IPS-20b (cell line): ENCODE data around the gene NBAS.
"Not testable (repeated sequence)": the region's sequence is repeated elsewhere in the genome, so short reads cannot be mapped to it uniquely, and the experiment has no call there.

Experiments
- H3K27ac ChIP-seq: one replicate; pipeline ENCODE4 v1.5.1; 2013; ENCODE audit warnings: low read length
- H3K27me3 ChIP-seq: 2 replicates; pipeline ENCODE4 v1.6.1; 2013; ENCODE audit warnings: mild to moderate bottlenecking, low read length, inconsistent platforms; ENCODE audit not compliant: insufficient read depth
- H3K36me3 ChIP-seq: 2 replicates; pipeline ENCODE4 v1.6.1; 2013; ENCODE audit warnings: low read depth, mild to moderate bottlenecking, inconsistent platforms, low read length, moderate library complexity; ENCODE audit not compliant: insufficient read depth
- H3K4me1 ChIP-seq: 2 replicates; pipeline ENCODE4 v1.6.1; 2013; ENCODE audit warnings: mild to moderate bottlenecking, control low read depth, inconsistent platforms, low read length, moderate library complexity; ENCODE audit not compliant: insufficient read depth
- H3K4me3 ChIP-seq: 2 replicates; pipeline ENCODE4 v1.5.1; 2013; ENCODE audit warnings: mild to moderate bottlenecking, low read length, inconsistent platforms
- H3K9ac ChIP-seq: 2 replicates; pipeline ENCODE4 v1.6.1; 2013; ENCODE audit warnings: low read depth, mild to moderate bottlenecking, inconsistent platforms, low read length, moderate library complexity
- H3K9me3 ChIP-seq: 2 replicates; pipeline ENCODE4 v1.6.1; 2013; ENCODE audit warnings: mild to moderate bottlenecking, low read depth, low read length, inconsistent platforms; ENCODE audit not compliant: insufficient read depth

Gene NBAS

GRCh38 chr2:15533860-15534480, 27.2 kb downstream of the NBAS start:
- no peak overlapping the region for H3K4me3 ChIP-seq
- H3K36me3 ChIP-seq: peaks cover 24% of the 10 kb centered on the region; the same call in 1 of the 2 replicates
- H3K9ac ChIP-seq: no peak overlapping the region
- no peaks in the 10 kb centered on the region for H3K4me1 ChIP-seq
- no peaks in the 10 kb centered on the region for H3K9me3 ChIP-seq
- no peaks in the 10 kb centered on the region for H3K27me3 ChIP-seq
- no peak overlapping the region for H3K27ac ChIP-seq

- Histone ChIP-seq H3K4me3 (no peak overlapping the region), H3K27ac (no peak overlapping the region), H3K4me1 (no peaks in the 10 kb centered on the region), H3K9me3 (no peaks in the 10 kb centered on the region), H3K27me3 (no peaks in the 10 kb centered on the region), H3K36me3 (peaks cover 24% of the 10 kb centered on the region; the same call in 1 of the 2 replicates), H3K9ac (no peak overlapping the region)
Measured at GRCh38 chr2:15532996-15533395, 28.1 kb downstream of the NBAS start.

GRCh38 chr2:15531095-15531854, 29.9 kb downstream of the NBAS start:
- Histone ChIP-seq H3K27ac (no peak overlapping the region), H3K9ac (no peak overlapping the region), H3K36me3 (peaks cover 24% of the 10 kb centered on the region; the same call in 1 of the 2 replicates), H3K9me3 (no peaks in the 10 kb centered on the region), H3K4me1 (no peaks in the 10 kb centered on the region), H3K4me3 (no peak overlapping the region), H3K27me3 (no peaks in the 10 kb centered on the region)

GRCh38 chr2:15527074-15527739, 33.9 kb downstream of the NBAS start:
- Histone ChIP-seq H3K4me3 (no peak overlapping the region), H3K27ac (no peak overlapping the region), H3K9ac (no peak overlapping the region), H3K27me3 (no peaks in the 10 kb centered on the region), H3K4me1 (no peaks in the 10 kb centered on the region), H3K36me3 (peaks cover 11% of the 10 kb centered on the region; the same call in 1 of the 2 replicates), H3K9me3 (no peaks in the 10 kb centered on the region)

GRCh38 chr2:15521641-15522181, 39.4 kb downstream of the NBAS start:
- Histone ChIP-seq H3K9ac (no peak overlapping the region), H3K4me3 (no peak overlapping the region), H3K27ac (no peak overlapping the region), H3K27me3 (no peaks in the 10 kb centered on the region), H3K36me3 (peaks cover 3% of the 10 kb centered on the region; the same call in 1 of the 2 replicates), H3K4me1 (no peaks in the 10 kb centered on the region), H3K9me3 (no peaks in the 10 kb centered on the region)

- Histone ChIP-seq H3K4me1 (no peaks in the 10 kb centered on the region), H3K4me3 (no peak overlapping the region), H3K27me3 (no peaks in the 10 kb centered on the region), H3K9me3 (no peaks in the 10 kb centered on the region), H3K27ac (no peak overlapping the region), H3K9ac (no peak overlapping the region), H3K36me3 (peaks cover 3% of the 10 kb centered on the region; the same call in 1 of the 2 replicates)
Measured at GRCh38 chr2:15520346-15520745, 40.8 kb downstream of the NBAS start.

- not testable (repeated sequence) for H3K4me1 ChIP-seq, H3K9me3 ChIP-seq, H3K9ac ChIP-seq, H3K36me3 ChIP-seq, H3K27ac ChIP-seq, H3K4me3 ChIP-seq, H3K27me3 ChIP-seq
Measured at GRCh38 chr2:15518759-15519158, 42.4 kb downstream of the NBAS start.

GRCh38 chr2:15517793-15518192, 43.3 kb downstream of the NBAS start:
- Histone ChIP-seq H3K9ac (no peak overlapping the region), H3K9me3 (no peaks in the 10 kb centered on the region), H3K4me3 (no peak overlapping the region), H3K27ac (no peak overlapping the region), H3K36me3 (no peaks in the 10 kb centered on the region), H3K27me3 (no peaks in the 10 kb centered on the region), H3K4me1 (no peaks in the 10 kb centered on the region)

- Histone ChIP-seq H3K4me1 (no peaks in the 10 kb centered on the region; the same call in 1 of the 2 replicates), H3K4me3 (no peak overlapping the region), H3K27me3 (no peaks in the 10 kb centered on the region), H3K36me3 (peaks cover 13% of the 10 kb centered on the region), H3K27ac (no peak overlapping the region), H3K9ac (no peak overlapping the region), H3K9me3 (no peaks in the 10 kb centered on the region)
Measured at GRCh38 chr2:15511686-15512085, 49.4 kb downstream of the NBAS start.

GRCh38 chr2:15510552-15510951, 50.6 kb downstream of the NBAS start:
- Histone ChIP-seq H3K4me3 (no peak overlapping the region), H3K27ac (no peak overlapping the region), H3K27me3 (no peaks in the 10 kb centered on the region)

GRCh38 chr2:15510131-15510530, 51.0 kb downstream of the NBAS start:
- Histone ChIP-seq H3K4me1 (no peaks in the 10 kb centered on the region; the same call in 1 of the 2 replicates), H3K9ac (no peak overlapping the region), H3K9me3 (no peaks in the 10 kb centered on the region), H3K36me3 (peaks cover 13% of the 10 kb centered on the region), H3K27me3 (no peaks in the 10 kb centered on the region), H3K27ac (no peak overlapping the region), H3K4me3 (no peak overlapping the region)

More at GRCh38 chr2:15510552-15510951, 50.6 kb downstream of the NBAS start:
- H3K36me3 ChIP-seq: peaks cover 13% of the 10 kb centered on the region
- H3K9me3 ChIP-seq: no peaks in the 10 kb centered on the region
- H3K4me1 ChIP-seq: no peaks in the 10 kb centered on the region; the same call in 1 of the 2 replicates
- no peak overlapping the region for H3K9ac ChIP-seq
